ENCODE data around the gene PCDHB1. TPM values are rescaled to one million over a fixed set of nuclear protein-coding genes. Genes with fewer than 3 reads are reported as not detected.

Gene PCDHB1, protein sequence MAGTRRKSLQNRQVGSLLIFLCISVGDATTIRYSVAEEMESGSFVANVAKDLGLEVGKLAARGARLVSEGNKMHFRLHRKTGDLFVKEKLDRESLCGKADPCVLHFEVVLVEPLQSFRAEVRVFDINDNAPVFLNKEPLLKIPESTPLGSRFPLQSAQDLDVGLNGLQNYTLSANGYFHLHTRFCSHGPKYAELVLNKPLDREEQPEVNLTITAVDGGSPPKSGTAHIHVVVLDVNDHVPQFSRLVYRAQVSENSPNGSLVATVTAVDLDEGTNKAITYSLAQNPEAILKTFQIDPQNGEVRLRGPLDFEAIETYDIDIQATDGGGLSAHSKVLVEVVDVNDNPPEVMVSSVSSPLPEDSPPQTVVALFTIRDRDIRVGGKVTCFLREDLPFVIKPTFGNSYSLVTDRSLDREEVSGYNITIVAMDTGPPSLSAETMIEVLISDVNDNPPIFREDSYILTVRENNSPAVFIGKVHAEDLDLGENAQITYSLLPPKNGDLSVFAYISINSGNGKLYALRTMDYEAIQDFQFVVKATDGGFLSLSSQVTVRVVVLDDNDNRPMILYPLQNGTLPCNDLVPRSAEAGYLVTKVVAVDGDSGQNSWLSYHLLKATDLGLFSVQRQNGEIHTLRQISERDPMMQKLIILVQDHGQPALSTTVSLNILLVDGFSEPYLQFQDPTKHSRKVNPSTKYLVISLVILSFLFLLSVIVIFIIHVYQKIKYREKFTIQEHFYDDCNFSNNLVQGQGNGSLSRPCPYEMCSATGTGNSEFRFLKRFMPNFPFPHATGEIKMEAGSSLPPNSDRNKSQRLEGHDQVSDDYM
- 1 to 10 TPM in 1 of 6 donors, under 1 TPM in 5; 0.09 to 1.0 (median 0.19) TPM for total RNA-seq

- 18 to 19% methylated on average over 20 of the region's 20 CpGs for whole genome bisulfite sequencing, 2 donors
- no peaks in the 10 kb centered on the region for H3K27me3 ChIP-seq
- no peak for TF ChIP-seq POLR2AphosphoS5 (IDR thresholded peaks at IDR 0.05)
- TF ChIP-seq CTCF (IDR thresholded peaks at IDR 0.05) = no peak
- no peak for TF ChIP-seq POLR2A (IDR thresholded peaks at IDR 0.05)
- no peak for TF ChIP-seq EP300 (IDR thresholded peaks at IDR 0.05)
- H3K36me3 ChIP-seq = no peaks in the 10 kb centered on the region
- no peaks in the 10 kb centered on the region for H3K4me1 ChIP-seq
- H3K27ac ChIP-seq = no peak within 1 kb of the TSS
- DNase-seq (no peak), ATAC-seq (ENCODE audit: low FRiP score in 2 of 2) (peak in 1 of 2 donors; percentile 45)
- peak within 1 kb of the TSS; percentile 37 to 59 (median 52) for H3K4me3 ChIP-seq
- H3K9me3 ChIP-seq = no peaks in the 10 kb centered on the region
Measured at GRCh38 chr5:141050622-141051520, at the start of gene PCDHB1. TSS of gene PCDHB1 (plus strand) at chr5:141051374. CDS start at chr5:141051471, 97 bp downstream.

- H3K36me3 ChIP-seq = no peaks in the 10 kb centered on the region
- DNase-seq (peak in 1 of 2 donors; percentile 88), ATAC-seq (ENCODE audit: low FRiP score in 2 of 2) (peak; percentile 49 to 77)
- 11 to 13% methylated on average over 9 of the region's 9 CpGs for WGBS, 2 donors
- no peaks in the 10 kb centered on the region for H3K27me3 ChIP-seq
- peak in 1 of 4 donors; percentile 14 for TF ChIP-seq POLR2A (IDR thresholded peaks at IDR 0.05)
- TF ChIP-seq POLR2AphosphoS5 (IDR thresholded peaks at IDR 0.05) = peak in 1 of 2 donors; percentile 5
- no peak for TF ChIP-seq CTCF (IDR thresholded peaks at IDR 0.05)
- TF ChIP-seq EP300 (IDR thresholded peaks at IDR 0.05) = no peak
- peaks cover 7 to 28% (median 16%) of the 10 kb centered on the region in 4 donors for H3K4me1 ChIP-seq
- peak overlapping the region in 3 of 4 donors; percentile 32 to 41 (median 39) for H3K4me3 ChIP-seq
- peak overlapping the region in 3 of 4 donors; percentile 42 to 66 (median 57) for H3K27ac ChIP-seq
- H3K9me3 ChIP-seq = no peaks in the 10 kb centered on the region
Measured at GRCh38 chr5:141001446-141001843, 49.7 kb upstream of the PCDHB1 start.

DNA sequence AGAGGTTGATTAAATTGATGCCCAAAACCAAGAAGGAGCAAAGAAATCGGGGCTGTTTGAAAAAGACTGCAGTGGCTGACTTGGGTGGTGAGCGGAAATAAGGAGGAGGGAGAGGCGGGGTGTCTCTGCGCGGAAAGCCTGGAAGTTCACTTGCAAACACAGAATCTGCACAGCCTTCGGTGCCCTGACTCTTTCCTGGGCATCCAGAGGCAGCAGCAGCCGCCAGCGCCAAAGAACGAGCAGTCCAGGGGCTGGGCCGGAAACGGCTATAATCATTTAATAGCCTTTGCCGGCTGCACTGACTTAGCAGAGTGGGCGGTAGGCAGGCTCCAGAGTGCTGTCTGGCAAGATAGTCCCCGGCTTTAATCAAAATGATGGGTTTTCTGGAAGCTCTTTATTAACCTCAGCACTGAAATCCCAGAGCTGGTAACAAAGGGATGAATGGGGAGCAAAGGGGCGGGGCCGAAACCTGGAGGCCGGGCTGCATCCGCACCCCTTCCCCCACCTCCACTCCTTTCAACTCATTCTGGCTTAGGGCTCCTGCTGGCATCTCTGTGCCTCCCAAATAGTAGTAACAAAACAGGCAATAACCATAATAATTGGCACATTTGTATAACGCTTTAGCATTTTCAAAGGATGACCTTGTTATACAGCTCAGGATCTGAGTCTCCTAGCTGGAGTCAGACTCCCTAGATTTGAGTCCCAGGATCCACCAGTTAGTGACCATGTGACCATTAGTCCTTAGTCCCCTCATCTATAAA lies 49.1 kb upstream of the PCDHB1 start:
- peaks cover 7 to 28% (median 16%) of the 10 kb centered on the region in 4 donors for H3K4me1 ChIP-seq
- peak overlapping the region in 3 of 4 donors; percentile 32 to 41 (median 39) for H3K4me3 ChIP-seq
- H3K9me3 ChIP-seq = no peaks in the 10 kb centered on the region
- no peaks in the 10 kb centered on the region for H3K36me3 ChIP-seq
- H3K27me3 ChIP-seq = no peaks in the 10 kb centered on the region
- DNase-seq (peak; percentile 45 to 46), ATAC-seq (ENCODE audit: low FRiP score in 2 of 2) (peak; percentile 4 to 46)
- WGBS, 2 donors = 5% methylated on average over 16 to 19 of the region's 19 CpGs
- TF ChIP-seq POLR2AphosphoS5 (IDR thresholded peaks at IDR 0.05) = no peak
- TF ChIP-seq POLR2A (IDR thresholded peaks at IDR 0.05) = no peak
- TF ChIP-seq EP300 (IDR thresholded peaks at IDR 0.05) = no peak
- no peak for TF ChIP-seq CTCF (IDR thresholded peaks at IDR 0.05)
- peak overlapping the region; percentile 6 to 66 (median 50) for H3K27ac ChIP-seq

DNA sequence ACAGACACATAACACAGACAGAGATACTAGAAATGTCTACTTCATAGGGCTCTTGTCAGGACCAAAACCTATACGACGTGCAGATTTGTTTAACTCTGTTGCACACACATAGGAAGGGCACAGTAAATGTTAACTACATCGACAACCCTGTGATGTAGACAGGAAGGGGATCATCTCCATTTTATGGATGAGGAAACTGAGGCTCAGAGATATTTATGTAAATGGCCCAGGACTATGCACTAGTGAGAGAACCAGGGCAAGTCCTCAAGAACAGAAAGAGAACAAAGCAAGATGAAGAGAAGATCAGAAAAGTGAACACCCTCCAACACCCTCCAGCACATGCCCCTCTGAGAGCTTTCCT lies 48.6 kb upstream of the PCDHB1 start:
- Histone ChIP-seq H3K4me3 (no peak overlapping the region), H3K4me1 (peaks cover 7 to 28% (median 16%) of the 10 kb centered on the region in 4 donors), H3K27me3 (no peaks in the 10 kb centered on the region), H3K27ac (peak overlapping the region in 1 of 4 donors; percentile 42), H3K9me3 (no peaks in the 10 kb centered on the region), H3K36me3 (no peaks in the 10 kb centered on the region)
- TF ChIP-seq CTCF (IDR thresholded peaks at IDR 0.05) (no peak), POLR2AphosphoS5 (IDR thresholded peaks at IDR 0.05) (no peak), POLR2A (IDR thresholded peaks at IDR 0.05) (no peak), EP300 (IDR thresholded peaks at IDR 0.05) (no peak)
- WGBS, 2 donors = 55 to 69% methylated on average over 3 of the region's 3 CpGs
- no peak for ATAC-seq (ENCODE audit: low FRiP score in 2 of 2)
- DNase-seq = no peak

Measured in upper lobe of left lung (tissue), 6 donors.